ACHN (cell line): Measurements from ENCODE around the gene MEAF6.

Source experiments
- DNase-seq: peaks from one replicate; pipeline ENCODE4 v3.0.0-alpha.2; 2015
- in situ Hi-C: cut with HindIII; loops from 2 replicates; pipeline ENCODE4 v1.10.0; 2017; ENCODE audit warnings: low sequenced_read_pairs, low pct_ligation_motif_present, low pct_unique_long_range_greater_than_20kb

Gene MEAF6

GRCh38 chr1:37477198-37477931 is 37.2 kb downstream of the MEAF6 start:
- in situ Hi-C loops, result no loop called here
- DNase-seq, result peak; percentile 62

DNA sequence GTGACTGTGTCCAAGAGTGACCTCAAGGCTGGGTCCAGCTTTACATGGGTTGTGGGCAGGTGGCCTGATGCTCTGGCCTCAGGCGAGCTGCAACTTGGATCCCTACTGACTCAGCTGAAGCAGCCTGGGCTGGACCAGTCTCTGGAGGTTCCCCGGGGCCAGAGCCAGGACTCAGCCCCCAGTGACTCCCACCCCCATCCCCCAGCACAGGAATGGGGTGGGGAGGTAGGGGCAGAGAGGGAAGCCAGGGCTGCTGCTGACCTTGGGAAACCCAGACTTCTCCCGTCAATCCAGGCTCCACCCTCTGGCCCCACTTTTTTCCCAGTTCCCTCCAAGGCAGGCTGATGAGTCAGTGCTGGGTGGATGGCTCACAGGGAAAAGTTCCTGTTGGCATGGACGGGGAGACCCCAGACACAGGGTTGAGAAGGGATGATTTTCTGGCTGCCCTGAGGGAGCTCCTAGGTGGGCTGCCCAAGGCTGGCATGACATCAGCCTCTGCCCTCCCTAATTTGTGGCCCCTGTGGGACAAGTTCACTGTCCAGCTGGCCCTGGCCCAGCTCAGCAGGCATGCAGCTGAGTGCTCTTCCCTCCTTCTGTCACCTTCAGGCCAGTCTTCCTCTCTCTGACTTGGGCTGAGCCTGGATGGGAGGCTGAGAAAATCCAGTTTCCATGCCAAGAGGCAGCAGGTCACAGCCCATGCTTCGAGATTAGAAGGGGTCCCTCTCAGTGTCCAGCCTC is 37.9 kb downstream of the MEAF6 start:
- peak; percentile 78 for DNase-seq

GRCh38 chr1:37476087-37476452 is 38.5 kb downstream of the MEAF6 start:
- in situ Hi-C loops, result no loop called here
- DNase-seq, result no peak

More for the DNA sequence above, 37.9 kb downstream of the MEAF6 start:
- in situ Hi-C loops, result no loop called here

DNA sequence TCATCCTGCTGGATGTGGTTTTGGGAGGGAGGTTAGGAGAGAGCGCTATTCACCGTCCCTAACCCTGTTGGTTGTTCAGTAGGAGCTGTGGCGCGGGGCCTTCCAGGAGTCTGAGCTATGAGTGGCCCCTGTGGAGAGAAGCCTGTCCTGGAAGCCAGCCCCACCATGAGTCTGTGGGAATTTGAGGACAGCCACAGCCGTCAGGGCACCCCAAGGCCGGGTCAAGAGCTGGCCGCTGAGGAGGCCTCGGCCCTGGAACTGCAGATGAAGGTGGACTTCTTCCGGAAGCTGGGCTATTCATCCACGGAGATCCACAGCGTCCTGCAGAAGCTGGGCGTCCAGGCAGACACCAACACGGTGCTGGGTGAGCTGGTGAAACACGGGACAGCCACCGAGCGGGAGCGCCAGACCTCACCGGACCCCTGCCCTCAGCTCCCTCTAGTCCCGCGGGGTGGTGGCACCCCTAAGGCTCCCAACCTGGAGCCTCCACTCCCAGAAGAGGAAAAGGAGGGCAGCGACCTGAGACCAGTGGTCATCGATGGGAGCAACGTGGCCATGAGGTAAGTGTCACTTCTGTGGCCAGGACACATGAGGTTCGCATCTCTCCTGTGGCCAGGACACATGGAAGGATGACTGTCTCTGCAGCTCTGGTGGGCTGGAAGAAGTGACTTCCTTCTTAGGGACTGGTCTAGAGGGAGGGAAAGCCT is 39.0 kb downstream of the MEAF6 start:
- DNase-seq, result no peak
- in situ Hi-C loops, result no loop called here

DNA sequence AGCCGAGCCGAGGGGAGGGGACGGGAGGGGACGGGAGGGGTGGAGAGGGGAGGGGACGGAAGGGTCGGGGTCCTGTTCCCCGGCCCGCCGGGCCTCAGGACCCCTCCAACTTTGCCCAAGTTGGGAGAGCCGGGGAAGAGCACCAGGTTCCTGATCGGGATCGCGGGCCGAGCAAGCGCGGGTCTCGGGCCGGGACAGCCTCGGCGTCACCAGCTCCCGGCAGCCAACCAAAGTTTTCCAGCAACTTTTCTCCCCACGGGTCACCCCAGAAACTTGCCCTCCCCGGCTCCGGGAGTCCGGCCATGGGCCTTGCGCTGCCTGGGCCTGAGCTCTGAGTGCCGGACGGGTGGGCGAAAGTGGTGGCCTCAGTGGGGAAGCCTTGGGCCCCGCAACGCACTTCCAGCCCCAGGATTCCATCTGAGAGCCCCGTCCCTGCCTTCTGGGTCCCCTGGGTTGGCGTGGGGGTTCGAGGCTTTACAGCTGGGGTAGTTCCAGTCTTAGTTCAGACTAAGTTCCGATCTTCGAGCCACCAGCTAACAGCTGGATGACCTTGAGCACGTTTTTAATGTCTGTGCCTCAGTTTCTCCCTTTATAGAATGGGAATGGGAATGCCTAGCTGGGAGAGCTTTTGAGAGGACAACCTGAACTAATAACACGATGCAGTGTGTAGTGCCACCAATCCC is 39.7 kb downstream of the MEAF6 start:
- DNase-seq, result peak; percentile 28
- in situ Hi-C loops, result no loop called here

- in situ Hi-C loops, result no loop called here
- peak; percentile 87 for DNase-seq
These were observed 40.4 kb downstream of the MEAF6 start, which contains the start of gene ZC3H12A for GRCh38 chr1:37474046-37474696. Gene ZC3H12A (plus strand): TSS chr1:37474580. CDS start chr1:37475497, 917 bp downstream.

DNA sequence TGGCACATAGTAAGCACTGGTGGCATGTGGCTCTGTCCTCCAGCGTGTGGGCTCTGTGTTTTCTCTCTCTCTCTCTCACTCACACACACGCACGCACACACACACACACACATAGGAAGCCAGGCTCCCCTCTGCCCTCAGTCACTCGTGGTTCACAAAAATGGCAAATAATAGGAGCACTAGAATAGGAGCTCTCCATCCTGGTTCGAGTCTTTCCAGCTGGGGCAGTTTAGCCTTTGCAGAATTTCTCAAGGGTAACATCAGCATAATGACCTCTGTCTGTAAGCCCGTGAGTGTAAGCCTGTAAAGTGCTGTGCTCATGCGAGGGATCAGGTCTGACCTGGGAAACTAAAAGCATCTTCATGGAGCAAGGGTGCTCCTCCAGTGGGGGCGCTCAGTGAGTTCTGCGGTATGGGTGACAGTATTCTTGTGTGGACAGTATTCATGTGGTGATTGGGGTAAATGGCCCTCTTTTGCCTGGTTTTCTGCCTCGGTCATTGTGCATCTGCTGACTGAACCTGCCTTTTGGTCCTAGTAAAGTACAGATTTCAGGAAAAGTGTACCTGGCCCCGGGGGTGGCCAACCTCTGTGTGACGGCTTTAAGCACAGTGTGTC is 41.0 kb downstream of the MEAF6 start:
- in situ Hi-C loops, result no loop called here
- peak; percentile 48 for DNase-seq

DNA sequence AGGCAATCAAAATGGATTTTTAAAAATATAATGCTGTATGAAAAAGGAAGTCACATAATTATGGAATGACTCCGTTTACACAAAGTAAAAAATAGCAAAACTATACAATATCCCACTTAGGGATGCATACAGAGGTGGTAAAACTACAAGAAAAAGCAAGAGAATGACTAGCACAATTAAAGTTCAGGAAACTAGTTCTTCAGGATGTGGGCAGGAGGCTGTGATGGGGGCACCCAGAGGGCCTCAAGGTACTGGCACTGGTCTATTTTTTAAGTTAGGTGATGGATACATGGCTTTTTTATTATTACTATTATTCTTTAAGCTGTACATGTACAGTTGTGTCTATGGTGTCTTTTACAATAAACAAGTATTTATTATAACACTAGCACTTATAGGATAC is 41.6 kb downstream of the MEAF6 start:
- no peak for DNase-seq
- in situ Hi-C loops, result no loop called here

- DNase-seq, result peak; percentile 61
- in situ Hi-C loops, result no loop called here
These were observed 42.3 kb downstream of the MEAF6 start for GRCh38 chr1:37472281-37472680.

- in situ Hi-C loops, result no loop called here
- DNase-seq, result peak; percentile 89
These were observed 43.0 kb downstream of the MEAF6 start for GRCh38 chr1:37471345-37472231.

DNA sequence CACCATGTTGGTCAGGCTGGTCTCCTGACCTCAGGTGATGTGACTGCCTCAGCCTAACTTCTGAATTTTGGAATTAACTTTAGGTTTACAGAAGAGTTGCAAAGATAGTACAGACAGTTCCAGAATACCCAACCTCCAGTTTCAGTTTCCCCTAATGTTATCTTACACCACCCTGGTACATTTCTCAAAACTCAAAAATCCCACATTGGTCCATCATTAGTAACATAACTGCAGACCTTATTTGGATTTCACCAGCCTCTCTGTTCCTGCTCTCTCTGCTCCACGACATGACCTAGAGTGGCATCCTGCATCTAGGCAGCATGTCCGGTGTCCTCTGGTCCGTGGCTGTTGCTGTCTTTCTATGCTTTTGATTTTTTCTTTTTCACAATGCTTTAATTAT is 45.2 kb downstream of the MEAF6 start:
- in situ Hi-C loops, result no loop called here
- DNase-seq, result no peak

DNA sequence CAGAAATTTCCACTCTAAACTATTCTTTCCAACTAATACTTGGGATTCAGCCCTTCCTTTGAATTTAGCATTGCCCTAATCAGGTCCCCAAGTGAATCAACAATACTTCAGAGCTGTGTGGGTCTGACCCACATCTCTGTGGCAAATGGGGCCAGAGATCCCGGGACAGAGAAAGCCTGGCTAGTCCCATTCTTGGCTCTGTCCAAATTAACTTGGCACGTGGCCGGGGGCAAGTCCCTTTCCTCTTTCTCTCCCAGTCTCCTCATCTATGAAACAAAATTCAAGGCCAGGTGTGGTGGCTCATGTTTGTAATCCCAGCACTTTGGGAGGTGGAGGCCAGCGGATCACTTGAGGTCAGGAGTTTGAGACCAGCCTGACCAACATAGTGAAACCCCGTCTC is 46.5 kb downstream of the MEAF6 start:
- DNase-seq, result no peak
- in situ Hi-C loops, result no loop called here

DNA sequence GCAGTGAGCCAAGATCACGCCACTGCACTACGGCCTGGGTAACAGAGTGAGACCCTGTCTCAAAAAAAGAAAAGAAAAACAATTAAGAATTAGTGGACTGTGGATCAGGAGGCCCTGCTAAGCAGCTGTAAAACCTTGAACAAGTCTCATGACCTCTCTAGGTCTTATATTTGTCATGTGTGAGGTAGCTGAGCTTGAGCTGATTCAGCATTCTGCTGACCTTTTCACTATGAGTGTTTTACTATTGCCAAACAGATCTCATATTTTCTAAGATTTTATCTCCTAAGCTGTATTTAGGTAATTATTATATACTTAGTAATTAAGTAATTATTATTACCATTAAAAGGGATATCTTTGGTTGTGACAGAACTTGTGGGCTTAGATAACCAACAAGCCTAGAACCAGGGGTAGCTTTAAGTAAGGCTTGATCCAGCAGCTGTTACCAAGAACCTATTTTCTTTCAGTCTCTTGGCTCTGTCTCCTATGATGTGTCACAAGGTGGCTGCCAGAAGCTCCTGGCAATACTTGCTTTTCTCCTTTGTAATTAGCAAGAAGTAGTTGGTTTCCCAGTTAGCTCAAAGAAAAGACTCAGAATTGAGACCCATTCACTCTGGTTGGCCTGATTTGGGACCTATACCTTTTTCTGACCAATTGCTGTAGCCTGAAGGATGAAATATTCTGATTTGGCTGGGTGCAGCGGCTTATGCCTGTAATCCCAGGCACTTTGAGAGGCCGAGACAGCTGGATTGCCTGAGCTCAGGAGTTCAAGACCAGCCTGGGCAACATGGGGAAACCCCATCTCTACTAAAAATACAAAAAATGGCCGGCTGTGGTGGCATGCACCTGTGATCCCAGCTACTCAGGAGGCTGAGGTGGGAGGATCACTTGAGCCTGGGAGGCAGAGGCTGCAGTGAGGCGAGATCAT is 48.7 kb downstream of the MEAF6 start:
- in situ Hi-C loops, result no loop called here
- no peak for DNase-seq

- DNase-seq, result no peak
- in situ Hi-C loops, result no loop called here
These were observed 50.1 kb downstream of the MEAF6 start for GRCh38 chr1:37464443-37464842.

DNA sequence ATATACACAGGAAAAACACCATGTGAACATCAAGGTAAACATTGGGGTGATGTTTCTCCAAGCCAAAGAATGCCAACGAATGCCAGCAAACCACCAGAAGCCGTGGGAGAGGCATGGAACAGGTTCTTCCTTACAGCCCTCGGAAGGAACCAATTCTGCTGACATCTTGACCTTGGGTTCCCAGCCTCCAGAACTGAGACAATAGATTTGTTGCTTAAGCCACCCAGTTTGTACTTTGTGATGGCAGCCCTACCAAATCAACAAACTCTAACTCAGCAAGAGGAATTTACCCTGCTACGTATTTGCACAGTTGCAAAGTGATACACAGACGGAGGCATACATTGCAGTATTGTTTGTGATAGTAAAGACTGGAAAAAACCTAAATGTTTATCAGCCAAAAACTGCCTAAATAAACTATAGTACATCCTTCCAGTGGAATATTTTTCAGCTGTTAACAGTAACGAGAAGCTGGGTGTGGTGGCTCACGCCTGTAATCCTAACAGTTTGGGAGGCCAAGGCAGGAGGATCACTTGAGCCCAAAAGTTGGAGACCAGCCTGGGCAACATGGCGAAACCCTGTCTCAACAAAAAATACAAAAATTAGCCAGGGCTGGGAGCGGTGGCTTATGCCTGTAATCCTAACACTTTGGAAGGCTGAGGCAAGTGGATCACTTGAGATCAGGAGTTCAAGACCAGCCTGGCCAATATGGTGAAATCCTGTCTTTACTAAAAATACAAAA is 52.7 kb downstream of the MEAF6 start:
- in situ Hi-C loops, result no loop called here
- DNase-seq, result no peak

DNA sequence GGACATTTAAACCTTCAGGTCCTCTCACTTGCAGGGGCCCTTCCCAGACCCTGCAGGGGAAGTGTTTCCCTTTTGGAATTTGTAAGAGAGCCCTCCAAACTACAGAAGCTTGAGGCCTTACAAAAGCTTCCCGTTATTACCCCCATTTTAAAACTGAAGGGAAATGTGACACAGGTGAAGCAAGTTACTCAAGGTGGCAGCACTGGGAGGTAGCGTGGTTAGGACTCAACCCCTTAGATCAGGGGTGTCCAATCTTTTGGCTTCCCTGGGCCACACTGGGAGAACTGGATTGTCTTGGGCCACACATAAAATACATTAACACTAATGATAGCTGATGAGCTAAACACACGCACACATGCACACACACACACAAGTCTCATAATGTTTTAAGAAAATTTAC is 56.0 kb downstream of the MEAF6 start:
- no peak for DNase-seq
- in situ Hi-C loops, result no loop called here
